Gastrocnemius medialis (tissue), 4 donors: Measurements from ENCODE around the gene RAPGEF1.

ENCODE experiments used
- POLR2A ChIP-seq, 2 donors: fragments of 450-650 bp; IDR thresholded peaks; one replicate each; pipeline ENCODE4 v1.6.1; 2017; ENCODE audit warnings: antibody characterized with exemption in 2 of 2, mild to moderate bottlenecking in 2 of 2, moderate library complexity in 2 of 2
- TF ChIP-seq, protein P1 (sequence below), 5 experiments: fragments of 450-650 bp in 3 of 5; fragments of 200-600 bp in 2 of 5; sonication (generic) in 2 of 5; IDR thresholded peaks in 4 of 5; conservative IDR thresholded peaks in 1 of 5; 1 replicate in 4 of 5; 2 replicates in 1 of 5; pipeline ENCODE4 v1.5.1; 2016 to 2019; ENCODE audit warnings: antibody characterized with exemption in 5 of 5, mild to moderate bottlenecking in 3 of 5, moderate library complexity in 3 of 5

- no peak for TF ChIP-seq POLR2A (IDR thresholded peaks at IDR 0.05)
- TF ChIP-seq, protein P1, sequence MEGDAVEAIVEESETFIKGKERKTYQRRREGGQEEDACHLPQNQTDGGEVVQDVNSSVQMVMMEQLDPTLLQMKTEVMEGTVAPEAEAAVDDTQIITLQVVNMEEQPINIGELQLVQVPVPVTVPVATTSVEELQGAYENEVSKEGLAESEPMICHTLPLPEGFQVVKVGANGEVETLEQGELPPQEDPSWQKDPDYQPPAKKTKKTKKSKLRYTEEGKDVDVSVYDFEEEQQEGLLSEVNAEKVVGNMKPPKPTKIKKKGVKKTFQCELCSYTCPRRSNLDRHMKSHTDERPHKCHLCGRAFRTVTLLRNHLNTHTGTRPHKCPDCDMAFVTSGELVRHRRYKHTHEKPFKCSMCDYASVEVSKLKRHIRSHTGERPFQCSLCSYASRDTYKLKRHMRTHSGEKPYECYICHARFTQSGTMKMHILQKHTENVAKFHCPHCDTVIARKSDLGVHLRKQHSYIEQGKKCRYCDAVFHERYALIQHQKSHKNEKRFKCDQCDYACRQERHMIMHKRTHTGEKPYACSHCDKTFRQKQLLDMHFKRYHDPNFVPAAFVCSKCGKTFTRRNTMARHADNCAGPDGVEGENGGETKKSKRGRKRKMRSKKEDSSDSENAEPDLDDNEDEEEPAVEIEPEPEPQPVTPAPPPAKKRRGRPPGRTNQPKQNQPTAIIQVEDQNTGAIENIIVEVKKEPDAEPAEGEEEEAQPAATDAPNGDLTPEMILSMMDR (IDR thresholded peaks at IDR 0.05 in 4 of 5, conservative IDR thresholded peaks at IDR 0.05 in 1 of 5): no peak
Observed at GRCh38 chr9:131594906-131595665, 144.8 kb downstream of the RAPGEF1 start.
